ACHN (cell line): Measurements from ENCODE around the gene FGF8.

Experiments
- DNase-seq: peaks from one replicate; pipeline ENCODE4 v3.0.0-alpha.2; 2015
- in situ Hi-C: cut with HindIII; loops from 2 replicates; pipeline ENCODE4 v1.10.0; 2017; ENCODE audit warnings: low sequenced_read_pairs, low pct_ligation_motif_present, low pct_unique_long_range_greater_than_20kb

FGF8 gene

GRCh38 chr10:101749047-101750016, 26.6 kb downstream of the FGF8 start:
- in situ Hi-C loops: no loop called here
- peak; percentile 11 for DNase-seq

- in situ Hi-C loops: no loop called here
- no peak for DNase-seq
Observed at GRCh38 chr10:101748496-101748895, 27.4 kb downstream of the FGF8 start.

GRCh38 chr10:101745074-101745696, 30.7 kb downstream of the FGF8 start:
- in situ Hi-C loops: no loop called here
- DNase-seq: no peak

- DNase-seq: no peak
- in situ Hi-C loops: no loop called here
Observed at GRCh38 chr10:101744267-101744666, 31.6 kb downstream of the FGF8 start.

- no peak for DNase-seq
- in situ Hi-C loops: no loop called here
Observed at GRCh38 chr10:101741938-101742337, 34.0 kb downstream of the FGF8 start.

- in situ Hi-C loops: no loop called here
- DNase-seq: no peak
Observed at GRCh38 chr10:101736666-101737065, 39.2 kb downstream of the FGF8 start.

- in situ Hi-C loops: no loop called here
Observed at GRCh38 chr10:101732096-101732495, 43.8 kb downstream of the FGF8 start.

GRCh38 chr10:101726115-101726387, 49.9 kb downstream of the FGF8 start:
- no peak for DNase-seq
- in situ Hi-C loops: no loop called here

More at GRCh38 chr10:101732096-101732495, 43.8 kb downstream of the FGF8 start:
- no peak for DNase-seq

GRCh38 chr10:101725296-101726114, 50.4 kb downstream of the FGF8 start:
- in situ Hi-C loops: no loop called here
- DNase-seq: no peak

- in situ Hi-C loops: no loop called here
- DNase-seq: no peak
Observed at GRCh38 chr10:101724446-101724845, 51.5 kb downstream of the FGF8 start.

- no peak for DNase-seq
- in situ Hi-C loops: no loop called here
Observed at GRCh38 chr10:101723176-101723575, 52.7 kb downstream of the FGF8 start.

GRCh38 chr10:101721806-101722205, 54.1 kb downstream of the FGF8 start:
- DNase-seq: no peak
- in situ Hi-C loops: no loop called here

- no peak for DNase-seq
- in situ Hi-C loops: no loop called here
Observed at GRCh38 chr10:101720606-101721230, 55.2 kb downstream of the FGF8 start.
